A549 treated with GW870086 at 1 μM for 4 hours (cell line): Measurements from ENCODE around the gene ATP5PO. TPM values are rescaled to one million over a fixed set of nuclear protein-coding genes. Genes with fewer than 3 reads are reported as not detected.

Experiments used
- total RNA-seq: library from RNA; stranded (reverse); fragments of 200-300 nt; extraction: Qiagen RNA extraction; gene quantifications from 5 replicates; pipeline ENCODE4 v1.2.3, GENCODE V29; 2022; ENCODE audit warnings: low read depth

ATP5PO gene
- 145 to 159 TPM (median 150 TPM) in 5 replicates for total RNA-seq

GRCh38 chr21:33915368-33916199 lies at the start of gene ATP5PO:
Gene ATP5PO, minus strand, starts transcription at chr21:33915804. Its CDS starts 41 bp downstream, at chr21:33915763.

Other genes with a start within 250 kb of the ATP5PO start
- 37.4 to 46.1 TPM (median 40.6 TPM) in 5 replicates for gene MRPS6, start 157.8 kb upstream of the ATP5PO start, total RNA-seq
- gene SLC5A3, start 157.8 kb upstream of the ATP5PO start, total RNA-seq, result 2.0 to 3.5 TPM (median 2.6 TPM) in 5 replicates